Cardiac muscle cell (in vitro differentiated cells and primary cell): Measurements from ENCODE around the gene ARL2BP. TPM values are rescaled to one million over a fixed set of nuclear protein-coding genes. Genes with fewer than 3 reads are reported as not detected.

Experiments
- DNase-seq, 2 donors: peaks; one replicate each; pipeline versions ENCODE4 v3.0.0 to v3.0.0-alpha.2; 2010 to 2017; ENCODE audit warnings: low read depth in 1 of 2, low spot score in 1 of 2
- H3K27ac ChIP-seq: fragments of 200-600 bp; sonication (generic); 2 replicates; pipeline ENCODE4 v1.5.1; 2016
- H3K27me3 ChIP-seq: fragments of 200-600 bp; sonication (generic); 2 replicates; pipeline ENCODE4 v1.6.0; 2016; ENCODE audit warnings: control low read depth
- H3K36me3 ChIP-seq: fragments of 200-600 bp; sonication (generic); 2 replicates; pipeline ENCODE4 v1.5.1; 2016; ENCODE audit warnings: control low read depth
- H3K4me1 ChIP-seq: fragments of 200-600 bp; sonication (generic); 2 replicates; pipeline ENCODE4 v1.8.1; 2017; ENCODE audit warnings: low read depth, mild to moderate bottlenecking, mixed run types
- H3K4me3 ChIP-seq: fragments of 200-600 bp; sonication (generic); 2 replicates; pipeline ENCODE4 v1.5.1; 2016; ENCODE audit warnings: mild to moderate bottlenecking
- H3K9me3 ChIP-seq: fragments of 200-600 bp; sonication (generic); 2 replicates; pipeline ENCODE4 v1.5.1; 2017; ENCODE audit warnings: low read depth, mild to moderate bottlenecking, control low read depth
- polyA plus RNA-seq: library from polyadenylated mRNA; unstranded; fragments of >200 nt; fragmentation: Nextera tagmentation; extraction: Ambion mirVana; gene quantifications from 2 replicates; pipeline ENCODE4 v1.2.1, GENCODE V29; 2016
- total RNA-seq: library from RNA; depleted of rRNA; stranded (reverse); fragments of >200 nt; gene quantifications from 2 replicates; pipeline ENCODE4 v1.2.3, GENCODE V29; 2016
- TF ChIP-seq, protein P1 (sequence below): IDR thresholded peaks from 2 replicates; pipeline ENCODE4 v1.5.1; 2012; ENCODE audit warnings: low read depth, mild to moderate bottlenecking, low read length

ARL2BP gene
- total and polyA plus RNA-seq, 2 experiments from 2014 or later: 72.7 to 144 TPM

DNA sequence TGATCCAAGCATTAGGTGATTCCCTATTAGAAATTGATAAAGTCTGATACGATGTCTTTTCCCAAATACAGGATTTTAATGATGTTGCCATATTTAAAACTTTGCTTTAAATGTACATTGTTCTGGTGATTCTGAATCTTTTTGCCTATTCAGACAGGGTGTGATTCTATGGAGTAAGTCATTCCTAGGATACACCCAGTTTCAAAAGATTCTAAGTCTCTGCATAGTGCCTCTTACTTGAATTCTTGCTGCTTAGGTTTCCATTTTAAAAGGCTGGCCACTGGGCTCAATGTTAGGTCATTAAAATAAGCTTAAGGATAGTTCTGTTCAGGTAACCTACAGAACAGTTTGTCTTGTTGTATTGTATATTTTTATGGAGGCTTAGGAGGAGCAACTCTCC, 22.0 kb upstream of the ARL2BP start:
- DNase-seq: no peak
- Histone ChIP-seq H3K36me3 (peaks cover 44% of the 10 kb centered on the region), H3K4me3 (no peak overlapping the region), H3K4me1 (no peaks in the 10 kb centered on the region), H3K27me3 (no peaks in the 10 kb centered on the region), H3K9me3 (no peaks in the 10 kb centered on the region), H3K27ac (no peak overlapping the region)
- TF ChIP-seq, protein P1, sequence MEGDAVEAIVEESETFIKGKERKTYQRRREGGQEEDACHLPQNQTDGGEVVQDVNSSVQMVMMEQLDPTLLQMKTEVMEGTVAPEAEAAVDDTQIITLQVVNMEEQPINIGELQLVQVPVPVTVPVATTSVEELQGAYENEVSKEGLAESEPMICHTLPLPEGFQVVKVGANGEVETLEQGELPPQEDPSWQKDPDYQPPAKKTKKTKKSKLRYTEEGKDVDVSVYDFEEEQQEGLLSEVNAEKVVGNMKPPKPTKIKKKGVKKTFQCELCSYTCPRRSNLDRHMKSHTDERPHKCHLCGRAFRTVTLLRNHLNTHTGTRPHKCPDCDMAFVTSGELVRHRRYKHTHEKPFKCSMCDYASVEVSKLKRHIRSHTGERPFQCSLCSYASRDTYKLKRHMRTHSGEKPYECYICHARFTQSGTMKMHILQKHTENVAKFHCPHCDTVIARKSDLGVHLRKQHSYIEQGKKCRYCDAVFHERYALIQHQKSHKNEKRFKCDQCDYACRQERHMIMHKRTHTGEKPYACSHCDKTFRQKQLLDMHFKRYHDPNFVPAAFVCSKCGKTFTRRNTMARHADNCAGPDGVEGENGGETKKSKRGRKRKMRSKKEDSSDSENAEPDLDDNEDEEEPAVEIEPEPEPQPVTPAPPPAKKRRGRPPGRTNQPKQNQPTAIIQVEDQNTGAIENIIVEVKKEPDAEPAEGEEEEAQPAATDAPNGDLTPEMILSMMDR: no peak

DNA sequence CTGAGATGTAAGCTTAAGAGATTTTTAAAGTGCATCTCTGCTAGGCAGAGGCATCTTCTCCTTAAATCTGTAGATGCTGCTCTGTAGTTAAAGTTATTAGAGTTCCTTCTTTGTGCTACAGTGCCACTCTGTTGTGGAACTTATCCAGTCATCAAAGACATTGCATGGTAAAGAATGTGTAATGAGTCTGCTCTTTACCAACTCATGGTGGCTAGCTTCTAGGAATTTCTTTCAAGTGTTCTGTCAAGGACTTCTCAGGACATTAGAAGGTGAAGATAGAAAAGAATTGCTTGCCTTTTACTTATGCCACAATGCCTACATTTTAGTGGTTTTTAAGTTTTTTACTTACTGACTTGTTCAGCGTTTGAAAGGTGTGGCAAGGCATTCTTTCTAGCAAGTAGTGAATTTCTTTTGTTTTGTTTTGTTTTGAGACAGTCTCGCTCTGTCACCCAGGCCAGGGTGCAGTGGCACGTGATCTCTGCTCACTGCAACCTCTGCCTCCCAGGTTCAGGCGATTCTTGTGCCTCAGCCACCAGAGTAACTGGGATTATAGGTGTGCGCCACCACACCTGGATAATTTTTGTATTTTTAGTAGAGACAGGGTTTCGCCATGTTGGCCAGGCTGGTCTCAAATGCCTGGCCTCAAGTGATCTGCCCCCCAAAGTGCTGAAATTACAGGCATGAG, 20.3 kb upstream of the ARL2BP start:
- Histone ChIP-seq H3K4me3 (no peak overlapping the region), H3K36me3 (peaks cover 51% of the 10 kb centered on the region), H3K9me3 (no peaks in the 10 kb centered on the region), H3K4me1 (no peaks in the 10 kb centered on the region), H3K27ac (peak overlapping the region; percentile 59), H3K27me3 (no peaks in the 10 kb centered on the region)
- DNase-seq: peak in 1 of 2 donors; percentile 5
- TF ChIP-seq, protein P1: no peak

DNA sequence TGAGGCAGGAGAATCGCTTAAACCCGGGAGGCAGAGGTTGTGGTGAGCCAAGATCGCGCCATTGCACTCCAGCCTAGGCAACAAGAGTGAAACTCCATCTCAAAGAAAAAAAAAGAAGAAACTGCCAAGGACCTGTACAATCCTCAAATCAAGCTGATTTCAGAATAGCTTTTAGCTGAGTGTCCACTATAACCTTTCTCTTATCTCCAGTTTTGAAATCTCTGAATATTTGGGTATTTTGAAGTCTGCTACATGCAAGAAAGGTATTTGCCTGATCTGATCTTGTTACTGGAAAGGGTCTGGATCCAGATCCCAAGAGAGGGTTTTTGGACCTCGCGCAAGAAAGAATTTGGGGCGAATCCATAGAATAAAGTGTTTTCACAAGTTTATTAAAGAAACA, 19.1 kb upstream of the ARL2BP start:
- Histone ChIP-seq H3K4me1 (no peaks in the 10 kb centered on the region), H3K27me3 (no peaks in the 10 kb centered on the region), H3K27ac (no peak overlapping the region), H3K4me3 (no peak overlapping the region), H3K9me3 (no peaks in the 10 kb centered on the region), H3K36me3 (peaks cover 56% of the 10 kb centered on the region)
- TF ChIP-seq, protein P1: no peak
- DNase-seq: no peak

DNA sequence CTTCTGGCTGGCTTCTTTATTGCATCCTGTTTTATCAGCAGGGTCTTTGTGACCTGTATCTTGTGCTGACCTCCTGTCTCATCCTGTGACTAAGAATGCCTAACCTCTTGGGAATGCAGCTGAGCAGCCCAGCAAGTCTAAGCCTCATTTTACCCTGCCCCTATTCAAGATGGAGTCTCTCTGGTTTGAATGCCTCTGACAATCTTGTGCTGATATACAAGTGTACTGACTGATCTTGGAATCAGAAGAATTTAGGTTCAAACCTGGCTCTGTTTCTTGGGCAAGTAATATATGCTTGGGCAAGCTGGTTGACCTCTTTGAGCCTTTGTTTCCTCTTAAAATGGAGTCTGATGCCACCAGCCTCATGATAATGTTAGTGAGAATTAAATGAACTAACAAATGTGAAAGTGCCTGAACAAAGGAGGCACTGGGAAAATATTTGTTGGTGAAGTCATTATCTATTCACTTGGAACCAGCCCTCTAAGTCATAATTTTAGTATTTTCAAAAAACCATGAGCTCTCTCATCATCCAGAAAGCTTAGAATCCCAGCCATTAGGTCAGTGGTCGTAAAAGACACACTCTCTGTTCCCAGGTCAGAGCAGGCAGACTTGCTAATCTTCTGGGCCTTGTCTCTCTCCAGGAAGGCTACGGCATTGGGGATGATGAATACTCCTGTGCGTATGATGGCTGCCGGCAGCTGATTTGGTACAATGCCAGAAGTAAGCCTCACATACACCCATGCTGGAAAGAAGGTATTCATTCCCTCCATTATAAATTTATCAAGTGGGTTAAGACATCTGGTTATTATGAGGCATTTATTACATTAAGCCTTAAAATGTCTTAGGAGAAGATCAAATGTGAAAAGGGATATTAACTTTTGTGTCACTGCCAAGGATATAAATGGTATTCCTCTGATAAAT, 18.1 kb upstream of the ARL2BP start:
- H3K36me3 ChIP-seq: peaks cover 56% of the 10 kb centered on the region
- H3K27me3 ChIP-seq: no peaks in the 10 kb centered on the region
- no peak overlapping the region for H3K4me3 ChIP-seq
- no peak overlapping the region for H3K27ac ChIP-seq
- no peaks in the 10 kb centered on the region for H3K9me3 ChIP-seq
- H3K4me1 ChIP-seq: no peaks in the 10 kb centered on the region
- TF ChIP-seq, protein P1: no peak
- no peak for DNase-seq

DNA sequence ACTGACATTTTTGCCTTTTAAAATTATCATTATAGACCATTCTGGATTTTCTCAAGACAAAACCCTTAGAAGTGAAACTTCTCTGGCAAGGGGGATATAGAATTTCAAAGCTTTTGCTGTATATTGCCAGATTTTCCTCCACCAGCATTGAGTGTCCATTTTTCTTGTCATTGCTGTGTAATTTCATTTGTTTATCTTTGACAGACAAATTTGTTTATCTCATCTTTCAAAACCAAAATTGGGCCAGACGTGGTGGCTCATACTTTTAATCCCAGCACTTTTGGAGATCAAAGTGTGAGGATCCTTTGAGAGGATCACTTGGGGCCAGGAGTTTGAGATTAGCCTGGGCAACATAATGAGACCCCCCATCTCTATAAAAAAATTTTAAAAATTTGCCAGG, 16.0 kb upstream of the ARL2BP start:
- DNase-seq: no peak
- H3K36me3 ChIP-seq: peaks cover 58% of the 10 kb centered on the region
- H3K9me3 ChIP-seq: no peaks in the 10 kb centered on the region
- no peaks in the 10 kb centered on the region for H3K27me3 ChIP-seq
- no peak overlapping the region for H3K27ac ChIP-seq
- H3K4me3 ChIP-seq: no peak overlapping the region
- H3K4me1 ChIP-seq: no peaks in the 10 kb centered on the region
- TF ChIP-seq, protein P1: no peak
